ENCODE results near the gene CGNL1. TPM values are rescaled to one million over a fixed set of nuclear protein-coding genes. Genes with fewer than 3 reads are reported as not detected.

CGNL1 gene
- total RNA-seq, 2 donors from 2014 or later: not detected

DNA sequence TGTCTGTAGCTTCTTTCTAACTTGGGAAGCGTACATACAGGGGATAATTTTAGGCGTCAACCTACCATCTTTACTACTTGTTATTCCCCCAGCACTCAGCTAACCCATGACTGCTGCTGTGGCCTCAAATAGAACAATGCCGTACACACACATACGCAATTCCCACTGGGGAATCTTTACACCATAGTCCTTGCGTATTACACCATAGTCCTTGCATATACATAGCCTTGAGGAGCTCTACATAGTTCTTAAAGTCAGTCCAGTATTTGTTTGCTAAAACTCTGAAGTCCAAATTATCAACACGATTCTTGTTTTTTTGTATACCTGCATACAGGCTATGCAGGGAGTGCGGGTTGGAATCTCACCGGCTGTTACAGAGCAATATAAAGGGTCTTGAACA is 67.2 kb downstream of the CGNL1 start:
- no peaks in the 10 kb centered on the region for H3K4me1 Mint-ChIP-seq
- peaks cover 15% of the 10 kb centered on the region for H3K27me3 Mint-ChIP-seq
- H3K4me3 Mint-ChIP-seq: no peak overlapping the region
- DNase-seq (no peak), ATAC-seq (no peak)
- H3K9me3 ChIP-seq (ENCODE audit: control insufficient read depth, low read length, poor library complexity, severe bottlenecking): no peaks in the 10 kb centered on the region
- H3K36me3 Mint-ChIP-seq (ENCODE audit: low read depth): no peaks in the 10 kb centered on the region
- H3K27ac Mint-ChIP-seq: no peak overlapping the region

DNA sequence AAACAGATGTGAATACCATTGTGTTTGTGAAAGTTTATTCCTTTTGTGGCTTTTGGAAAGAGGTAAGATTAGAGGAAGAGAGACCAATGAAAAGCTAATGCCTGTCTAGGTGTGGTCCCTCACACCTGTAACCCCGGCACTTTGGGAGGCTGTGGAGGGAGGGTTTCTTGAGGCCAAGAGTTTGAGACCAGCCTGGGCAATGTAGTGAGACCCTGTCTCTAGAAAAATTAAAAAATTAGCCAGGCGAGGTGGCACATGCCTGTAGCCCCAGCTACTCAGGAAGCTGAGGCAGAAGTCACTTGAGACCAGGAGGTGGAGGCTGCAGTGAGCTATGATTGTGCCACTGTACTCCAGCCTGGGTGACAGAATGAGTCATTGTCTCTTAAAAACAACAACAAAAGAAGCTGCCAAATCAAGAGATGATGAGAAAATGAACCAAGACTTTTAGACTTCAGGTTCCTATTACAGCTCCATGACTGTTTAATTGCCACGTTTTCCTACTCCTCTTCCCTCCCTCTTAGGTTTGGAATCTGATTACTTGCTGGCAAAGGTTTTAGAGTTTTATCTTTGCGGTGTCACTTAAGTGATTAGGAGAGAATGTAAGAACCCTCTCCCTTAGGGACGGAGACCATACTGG is 68.7 kb downstream of the CGNL1 start:
- Mint-ChIP-seq H3K4me1 (no peaks in the 10 kb centered on the region), H3K4me3 (no peak overlapping the region), H3K36me3 (ENCODE audit: low read depth) (no peaks in the 10 kb centered on the region), H3K27ac (no peak overlapping the region), H3K27me3 (peaks cover 28% of the 10 kb centered on the region)
- no peak for ATAC-seq
- no peak for DNase-seq
- no peaks in the 10 kb centered on the region for H3K9me3 ChIP-seq (ENCODE audit: control insufficient read depth, low read length, poor library complexity, severe bottlenecking)

DNA sequence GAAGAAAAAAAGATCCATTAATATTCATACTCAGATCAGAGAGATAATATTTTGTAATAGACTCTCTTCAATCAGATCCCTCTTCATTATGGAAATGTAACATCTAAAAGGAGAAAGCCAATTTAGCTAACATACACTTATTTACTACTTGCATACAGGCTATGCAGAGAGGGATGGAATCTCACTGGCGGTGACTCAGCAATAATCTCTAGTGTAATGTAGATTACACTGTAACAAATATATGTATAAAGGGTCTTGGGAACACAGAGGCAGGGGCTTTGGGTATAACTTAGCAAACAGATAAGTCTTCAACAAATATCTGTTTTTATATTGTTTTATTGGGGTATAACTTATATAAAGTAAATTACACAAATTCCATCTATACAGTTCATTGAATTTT is 69.6 kb downstream of the CGNL1 start:
- ATAC-seq: no peak
- H3K9me3 ChIP-seq (ENCODE audit: control insufficient read depth, low read length, poor library complexity, severe bottlenecking): no peaks in the 10 kb centered on the region
- Mint-ChIP-seq H3K27me3 (peaks cover 35% of the 10 kb centered on the region), H3K4me1 (no peaks in the 10 kb centered on the region), H3K27ac (no peak overlapping the region), H3K36me3 (ENCODE audit: low read depth) (no peaks in the 10 kb centered on the region), H3K4me3 (no peak overlapping the region)
- DNase-seq: no peak

- no peak for DNase-seq
- ATAC-seq: no peak
- H3K4me1 Mint-ChIP-seq: no peaks in the 10 kb centered on the region
- no peaks in the 10 kb centered on the region for H3K9me3 ChIP-seq (ENCODE audit: control insufficient read depth, low read length, poor library complexity, severe bottlenecking)
- no peak overlapping the region for H3K27ac Mint-ChIP-seq
- no peak overlapping the region for H3K4me3 Mint-ChIP-seq
- H3K27me3 Mint-ChIP-seq: peaks cover 36% of the 10 kb centered on the region
- no peaks in the 10 kb centered on the region for H3K36me3 Mint-ChIP-seq (ENCODE audit: low read depth)
These were observed 70.1 kb downstream of the CGNL1 start for GRCh38 chr15:57446393-57446792.

- no peaks in the 10 kb centered on the region for H3K4me1 Mint-ChIP-seq
- H3K36me3 Mint-ChIP-seq (ENCODE audit: low read depth): no peaks in the 10 kb centered on the region
- DNase-seq (no peak), ATAC-seq (no peak)
- H3K27ac Mint-ChIP-seq: no peak overlapping the region
- H3K9me3 ChIP-seq (ENCODE audit: control insufficient read depth, low read length, poor library complexity, severe bottlenecking): no peaks in the 10 kb centered on the region
- peaks cover 53% of the 10 kb centered on the region for H3K27me3 Mint-ChIP-seq
- no peak overlapping the region for H3K4me3 Mint-ChIP-seq
These were observed 75.2 kb downstream of the CGNL1 start for GRCh38 chr15:57451555-57451954.

DNA sequence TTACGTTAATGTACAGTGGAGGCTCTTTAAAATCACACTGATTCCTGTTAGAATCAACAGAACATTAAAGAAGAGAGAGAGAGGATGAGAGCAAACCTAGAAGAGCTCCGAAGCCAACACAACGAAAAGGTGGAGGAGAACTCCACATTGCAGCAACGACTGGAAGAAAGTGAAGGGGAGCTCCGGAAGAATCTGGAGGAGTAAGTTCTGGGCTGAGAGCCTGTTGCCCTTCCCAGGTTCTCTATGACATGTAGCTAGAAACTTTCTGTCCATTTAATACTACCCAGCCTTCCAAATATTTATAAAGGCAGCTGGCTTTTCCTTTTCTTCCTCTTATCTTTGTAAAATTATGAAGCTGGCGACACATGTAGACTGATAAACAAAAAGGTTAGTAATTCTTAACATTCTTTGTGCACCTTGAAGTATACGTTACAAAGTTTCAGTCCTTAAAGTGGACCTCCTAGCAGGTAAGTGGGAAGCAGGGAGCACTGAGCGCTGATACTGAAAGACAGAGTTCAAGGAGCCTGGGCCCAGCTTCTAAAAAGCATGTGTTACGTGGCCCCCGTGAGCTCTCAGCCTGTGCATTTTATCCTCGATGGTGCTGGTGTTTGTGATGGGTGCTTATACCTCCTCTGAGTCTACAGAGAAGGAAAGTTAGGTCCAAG is 75.9 kb downstream of the CGNL1 start:
- Mint-ChIP-seq H3K27me3 (peaks cover 53% of the 10 kb centered on the region), H3K36me3 (ENCODE audit: low read depth) (no peaks in the 10 kb centered on the region), H3K27ac (no peak overlapping the region), H3K4me1 (no peaks in the 10 kb centered on the region), H3K4me3 (no peak overlapping the region)
- ATAC-seq (no peak), DNase-seq (no peak)
- H3K9me3 ChIP-seq (ENCODE audit: control insufficient read depth, low read length, poor library complexity, severe bottlenecking): no peaks in the 10 kb centered on the region

DNA sequence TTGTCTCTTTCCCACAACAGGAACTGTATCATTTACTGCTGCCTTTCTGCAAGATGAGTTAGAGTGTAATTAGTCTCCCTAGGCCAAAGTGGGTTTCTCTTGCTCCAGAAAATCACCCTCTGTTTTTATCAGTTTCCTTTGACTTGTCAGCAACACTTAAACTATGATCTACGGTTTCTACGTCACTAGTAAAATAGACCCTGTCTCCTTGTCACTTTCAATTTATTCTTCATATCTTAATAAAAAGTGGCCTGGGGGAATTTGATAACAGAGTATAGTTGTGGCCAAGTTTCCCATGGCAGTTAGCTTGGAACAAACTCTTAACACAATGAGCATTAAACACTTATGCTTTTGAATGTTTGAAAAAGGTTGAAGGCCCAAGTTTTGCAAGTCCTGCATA is 79.6 kb downstream of the CGNL1 start:
- no peak overlapping the region for H3K4me3 Mint-ChIP-seq

DNA sequence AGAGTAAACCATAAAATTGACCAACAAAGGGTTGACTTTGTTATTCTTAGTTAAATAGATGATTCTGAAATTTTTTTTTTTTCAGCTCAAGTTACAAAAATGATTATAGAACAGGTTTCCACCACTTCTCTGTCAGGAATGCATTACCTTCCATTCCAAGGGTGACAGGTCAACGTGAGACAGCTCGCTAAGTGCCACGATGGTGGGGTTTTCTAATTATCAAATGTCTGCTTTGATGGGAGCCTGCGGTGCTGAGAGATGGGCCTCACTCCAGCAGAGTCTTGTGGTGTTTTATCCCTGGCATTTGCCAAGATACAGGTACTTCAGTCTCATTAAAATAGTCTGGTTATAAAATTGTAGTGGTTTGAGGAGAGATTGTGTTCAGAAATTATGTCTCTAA is 80.3 kb downstream of the CGNL1 start:
- ATAC-seq (no peak), DNase-seq (no peak)
- Mint-ChIP-seq H3K4me3 (no peak overlapping the region), H3K27me3 (peaks cover 29% of the 10 kb centered on the region), H3K36me3 (ENCODE audit: low read depth) (no peaks in the 10 kb centered on the region), H3K27ac (no peak overlapping the region), H3K4me1 (no peaks in the 10 kb centered on the region)
- H3K9me3 ChIP-seq (ENCODE audit: control insufficient read depth, low read length, poor library complexity, severe bottlenecking): no peaks in the 10 kb centered on the region

More for the DNA sequence above, 79.6 kb downstream of the CGNL1 start:
- Mint-ChIP-seq H3K4me1 (no peaks in the 10 kb centered on the region), H3K27ac (no peak overlapping the region), H3K27me3 (peaks cover 32% of the 10 kb centered on the region), H3K36me3 (ENCODE audit: low read depth) (no peaks in the 10 kb centered on the region)
- no peak for ATAC-seq
- DNase-seq: no peak
- H3K9me3 ChIP-seq (ENCODE audit: control insufficient read depth, low read length, poor library complexity, severe bottlenecking): no peaks in the 10 kb centered on the region

DNA sequence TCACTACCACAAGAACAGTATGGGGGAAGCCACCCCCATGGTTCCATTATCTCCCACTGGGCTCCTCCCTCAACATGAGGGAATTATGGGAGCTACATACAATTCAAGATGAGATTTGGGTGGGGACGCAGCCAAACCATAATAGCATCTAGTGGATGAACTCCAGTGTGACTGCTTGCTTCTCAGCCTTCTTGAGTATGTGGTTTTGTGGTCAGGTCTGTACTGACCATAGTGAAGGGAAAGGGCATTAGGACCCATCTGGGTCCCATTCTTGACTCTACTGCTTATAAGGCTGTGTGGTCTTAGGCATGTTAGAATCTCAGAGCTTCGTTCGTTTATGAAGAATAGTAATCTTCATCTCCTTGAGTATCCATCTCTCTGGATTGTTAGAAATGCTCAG is 81.4 kb downstream of the CGNL1 start:
- DNase-seq (no peak), ATAC-seq (no peak)
- Mint-ChIP-seq H3K4me1 (no peaks in the 10 kb centered on the region), H3K36me3 (ENCODE audit: low read depth) (no peaks in the 10 kb centered on the region), H3K27ac (no peak overlapping the region), H3K27me3 (peaks cover 17% of the 10 kb centered on the region), H3K4me3 (no peak overlapping the region)
- no peaks in the 10 kb centered on the region for H3K9me3 ChIP-seq (ENCODE audit: control insufficient read depth, low read length, poor library complexity, severe bottlenecking)

DNA sequence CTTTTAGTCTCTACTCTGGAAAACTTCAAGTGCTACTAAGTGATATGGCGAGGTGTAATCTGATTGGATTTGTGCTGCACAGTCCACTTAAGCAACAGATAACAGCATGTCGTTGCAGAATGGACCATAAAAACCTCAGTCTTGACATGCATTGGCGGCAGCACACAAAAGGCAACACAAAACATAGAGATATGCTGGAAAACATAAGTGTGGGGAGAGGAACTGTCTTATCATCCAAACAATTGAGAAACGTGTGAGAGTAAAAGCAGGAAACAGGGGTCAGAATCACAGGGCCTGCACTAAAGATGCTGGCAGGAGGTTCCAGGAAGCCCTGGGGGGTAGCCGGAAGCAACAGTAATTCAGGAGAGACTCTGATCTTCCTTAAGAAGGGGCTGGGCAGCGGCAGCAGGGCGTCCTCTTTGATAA is 82.1 kb downstream of the CGNL1 start:
- DNase-seq (no peak), ATAC-seq (no peak)
- no peak overlapping the region for H3K27ac Mint-ChIP-seq
- no peaks in the 10 kb centered on the region for H3K9me3 ChIP-seq (ENCODE audit: control insufficient read depth, low read length, poor library complexity, severe bottlenecking)
- no peak overlapping the region for H3K4me3 Mint-ChIP-seq
- H3K4me1 Mint-ChIP-seq: no peaks in the 10 kb centered on the region
- peaks cover 12% of the 10 kb centered on the region for H3K27me3 Mint-ChIP-seq
- no peaks in the 10 kb centered on the region for H3K36me3 Mint-ChIP-seq (ENCODE audit: low read depth)

- H3K9me3 ChIP-seq (ENCODE audit: control insufficient read depth, low read length, poor library complexity, severe bottlenecking): no peaks in the 10 kb centered on the region
- Mint-ChIP-seq H3K36me3 (ENCODE audit: low read depth) (no peaks in the 10 kb centered on the region), H3K4me1 (peaks cover 3% of the 10 kb centered on the region), H3K27me3 (no peaks in the 10 kb centered on the region), H3K4me3 (no peak overlapping the region), H3K27ac (no peak overlapping the region)
- DNase-seq (no peak), ATAC-seq (no peak)
These were observed 84.0 kb downstream of the CGNL1 start for GRCh38 chr15:57460208-57460816.

DNA sequence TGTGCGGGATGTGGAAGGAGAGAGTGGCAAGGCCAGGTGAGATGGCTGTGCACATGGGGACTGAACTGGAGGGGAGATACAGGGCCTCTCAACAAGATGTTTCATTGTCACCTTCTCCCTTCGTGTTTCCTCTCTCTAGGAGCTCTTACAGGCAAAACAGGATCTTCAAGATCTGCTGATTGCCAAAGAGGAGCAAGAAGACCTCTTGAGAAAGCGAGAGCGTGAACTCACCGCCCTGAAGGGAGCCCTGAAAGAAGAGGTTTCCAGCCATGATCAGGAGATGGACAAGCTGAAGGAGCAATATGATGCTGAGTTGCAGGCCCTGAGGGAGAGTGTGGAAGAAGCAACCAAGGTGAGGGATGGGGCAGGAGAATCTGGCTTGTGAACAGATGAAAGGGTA is 85.2 kb downstream of the CGNL1 start:
- peaks cover 8% of the 10 kb centered on the region for H3K27me3 Mint-ChIP-seq
- H3K4me1 Mint-ChIP-seq: peaks cover 3% of the 10 kb centered on the region
- H3K9me3 ChIP-seq (ENCODE audit: control insufficient read depth, low read length, poor library complexity, severe bottlenecking): no peaks in the 10 kb centered on the region
- no peak for DNase-seq
- ATAC-seq: no peak
- no peak overlapping the region for H3K4me3 Mint-ChIP-seq
- no peak overlapping the region for H3K27ac Mint-ChIP-seq
- H3K36me3 Mint-ChIP-seq (ENCODE audit: low read depth): no peaks in the 10 kb centered on the region

DNA sequence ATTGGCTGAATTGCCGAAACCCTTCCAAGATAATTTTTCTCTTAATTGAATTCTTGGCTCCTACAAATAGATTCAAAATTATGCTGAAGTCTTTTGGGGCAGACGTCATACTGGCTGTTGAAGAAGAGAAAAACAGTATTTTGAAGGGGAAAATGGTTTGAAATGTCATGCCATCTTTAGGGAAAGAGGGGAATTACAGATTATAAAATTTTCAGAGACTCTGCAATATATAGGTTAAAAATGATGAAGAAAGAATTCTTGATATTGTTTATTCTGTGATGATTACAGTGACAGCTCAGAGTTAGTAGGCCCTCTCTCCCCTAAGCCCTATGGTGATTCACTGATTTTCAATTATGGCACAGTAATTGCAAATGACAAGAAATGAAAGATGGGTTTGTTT is 86.1 kb downstream of the CGNL1 start:
- ATAC-seq (no peak), DNase-seq (no peak)
- peaks cover 16% of the 10 kb centered on the region for H3K27me3 Mint-ChIP-seq
- no peak overlapping the region for H3K27ac Mint-ChIP-seq
- H3K9me3 ChIP-seq (ENCODE audit: control insufficient read depth, low read length, poor library complexity, severe bottlenecking): no peaks in the 10 kb centered on the region
- no peak overlapping the region for H3K4me3 Mint-ChIP-seq
- H3K4me1 Mint-ChIP-seq: peaks cover 3% of the 10 kb centered on the region
- peaks cover 3% of the 10 kb centered on the region for H3K36me3 Mint-ChIP-seq (ENCODE audit: low read depth)

GRCh38 chr15:57463360-57463759 is 87.1 kb downstream of the CGNL1 start:
- Mint-ChIP-seq H3K4me3 (no peak overlapping the region), H3K36me3 (ENCODE audit: low read depth) (peaks cover 3% of the 10 kb centered on the region), H3K27ac (no peak overlapping the region), H3K27me3 (peaks cover 21% of the 10 kb centered on the region), H3K4me1 (peaks cover 3% of the 10 kb centered on the region)
- ATAC-seq (no peak), DNase-seq (no peak)
- no peaks in the 10 kb centered on the region for H3K9me3 ChIP-seq (ENCODE audit: control insufficient read depth, low read length, poor library complexity, severe bottlenecking)
